GM12864 (cell line): Measurements from ENCODE around the gene OLA1.

Experiments
- DNase-seq: peaks from one replicate; pipeline ENCODE4 v3.0.0-alpha.2; 2011; ENCODE audit warnings: low read depth
- H3K4me3 ChIP-seq: 2 replicates; pipeline ENCODE4 v1.5.1; 2011; ENCODE audit warnings: mild to moderate bottlenecking, low read depth, low read length, control low read depth
- TF ChIP-seq, protein P1 (sequence below): IDR thresholded peaks from 2 replicates; pipeline ENCODE4 v1.5.1; 2011; ENCODE audit warnings: low read depth, mild to moderate bottlenecking, moderate library complexity, low read length, control low read depth, inconsistent platforms; ENCODE audit errors: missing control alignments

Gene OLA1

GRCh38 chr2:174067815-174068214 lies 180.5 kb downstream of the OLA1 start:
- no peak for DNase-seq
- no peak overlapping the region for H3K4me3 ChIP-seq
- TF ChIP-seq, protein P1, sequence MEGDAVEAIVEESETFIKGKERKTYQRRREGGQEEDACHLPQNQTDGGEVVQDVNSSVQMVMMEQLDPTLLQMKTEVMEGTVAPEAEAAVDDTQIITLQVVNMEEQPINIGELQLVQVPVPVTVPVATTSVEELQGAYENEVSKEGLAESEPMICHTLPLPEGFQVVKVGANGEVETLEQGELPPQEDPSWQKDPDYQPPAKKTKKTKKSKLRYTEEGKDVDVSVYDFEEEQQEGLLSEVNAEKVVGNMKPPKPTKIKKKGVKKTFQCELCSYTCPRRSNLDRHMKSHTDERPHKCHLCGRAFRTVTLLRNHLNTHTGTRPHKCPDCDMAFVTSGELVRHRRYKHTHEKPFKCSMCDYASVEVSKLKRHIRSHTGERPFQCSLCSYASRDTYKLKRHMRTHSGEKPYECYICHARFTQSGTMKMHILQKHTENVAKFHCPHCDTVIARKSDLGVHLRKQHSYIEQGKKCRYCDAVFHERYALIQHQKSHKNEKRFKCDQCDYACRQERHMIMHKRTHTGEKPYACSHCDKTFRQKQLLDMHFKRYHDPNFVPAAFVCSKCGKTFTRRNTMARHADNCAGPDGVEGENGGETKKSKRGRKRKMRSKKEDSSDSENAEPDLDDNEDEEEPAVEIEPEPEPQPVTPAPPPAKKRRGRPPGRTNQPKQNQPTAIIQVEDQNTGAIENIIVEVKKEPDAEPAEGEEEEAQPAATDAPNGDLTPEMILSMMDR, result no peak

DNA sequence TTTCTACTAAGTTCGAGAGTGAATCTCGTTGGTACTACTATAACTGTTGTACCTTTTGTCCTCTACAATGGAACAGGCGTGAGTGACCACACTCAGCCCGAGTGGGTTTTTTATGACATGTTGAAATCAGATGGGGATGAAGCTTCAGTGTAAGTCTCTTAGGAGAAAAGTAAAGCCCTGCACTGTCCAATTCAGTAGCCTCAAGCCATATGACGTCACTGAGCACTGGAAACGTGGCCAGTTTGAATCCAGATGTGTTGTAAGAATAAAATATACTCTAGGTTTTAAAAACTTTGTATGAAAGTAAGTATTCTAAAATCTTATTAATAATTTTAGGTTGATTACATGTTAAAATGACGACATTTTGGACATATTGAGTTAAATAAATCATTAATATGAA lies 181.5 kb downstream of the OLA1 start:
- no peak overlapping the region for H3K4me3 ChIP-seq
- no peak for DNase-seq
- TF ChIP-seq, protein P1, result no peak

DNA sequence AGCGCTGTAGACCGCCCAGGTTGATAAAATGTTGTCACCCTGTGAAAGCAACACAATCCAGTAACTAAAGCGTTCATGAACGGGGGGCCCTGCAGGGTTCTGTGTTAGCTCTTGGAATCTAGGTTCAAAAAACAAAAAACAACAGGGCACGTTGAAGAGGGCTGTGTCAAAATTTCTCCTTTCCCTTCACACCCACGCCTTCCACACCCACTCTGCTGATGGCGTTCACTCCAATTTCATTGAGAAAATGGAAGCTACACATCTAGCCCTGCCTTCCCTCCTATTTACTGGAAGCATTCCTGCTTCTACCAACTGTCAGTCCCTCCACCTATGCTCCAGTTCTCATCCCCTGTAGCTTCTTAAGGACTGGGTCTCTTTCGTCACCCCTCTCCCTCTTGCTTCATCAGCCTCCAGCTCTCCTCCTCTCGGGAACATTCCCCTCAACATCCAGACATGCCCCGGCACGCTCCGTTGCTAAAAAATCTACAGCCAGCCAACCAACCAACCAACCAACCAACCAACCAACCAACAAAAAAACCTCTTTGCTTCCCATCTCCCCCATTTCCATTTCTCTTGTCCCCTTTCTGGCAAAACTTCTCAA lies 184.7 kb downstream of the OLA1 start:
- TF ChIP-seq, protein P1, result no peak
- no peak for DNase-seq
- no peak overlapping the region for H3K4me3 ChIP-seq

- DNase-seq, result no peak
- no peak overlapping the region for H3K4me3 ChIP-seq
- TF ChIP-seq, protein P1, result no peak
These were observed 185.4 kb downstream of the OLA1 start for GRCh38 chr2:174062934-174063333.

- no peak for DNase-seq
- TF ChIP-seq, protein P1, result no peak
- H3K4me3 ChIP-seq, result no peak overlapping the region
These were observed 188.5 kb downstream of the OLA1 start for GRCh38 chr2:174059884-174060244.

- no peak for DNase-seq
- TF ChIP-seq, protein P1, result no peak
- no peak overlapping the region for H3K4me3 ChIP-seq
These were observed 189.0 kb downstream of the OLA1 start for GRCh38 chr2:174059178-174059883.

GRCh38 chr2:174058456-174058855 lies 189.9 kb downstream of the OLA1 start:
- no peak for DNase-seq
- no peak overlapping the region for H3K4me3 ChIP-seq
- TF ChIP-seq, protein P1, result no peak
